ENCODE measurements around the gene ZNF598.
"Not testable (repeated sequence)": the region's sequence is repeated elsewhere in the genome, so short reads cannot be mapped to it uniquely, and the experiment has no call there.

The ZNF598 gene

GRCh38 chr16:1960665-1961630, 48.7 kb downstream of the ZNF598 start:
- DNase-seq (ENCODE audit: extremely low read depth in 1 of 2, low read depth in 1 of 2), result no peak

- DNase-seq (ENCODE audit: extremely low read depth in 1 of 2, low read depth in 1 of 2), result peak; percentile 62 to 93
These were observed 50.2 kb downstream of the ZNF598 start, which contains the start of gene NDUFB10 for GRCh38 chr16:1959269-1960039. Gene NDUFB10, plus strand, starts transcription at chr16:1959538. Its CDS starts 87 bp downstream, at chr16:1959625.

DNA sequence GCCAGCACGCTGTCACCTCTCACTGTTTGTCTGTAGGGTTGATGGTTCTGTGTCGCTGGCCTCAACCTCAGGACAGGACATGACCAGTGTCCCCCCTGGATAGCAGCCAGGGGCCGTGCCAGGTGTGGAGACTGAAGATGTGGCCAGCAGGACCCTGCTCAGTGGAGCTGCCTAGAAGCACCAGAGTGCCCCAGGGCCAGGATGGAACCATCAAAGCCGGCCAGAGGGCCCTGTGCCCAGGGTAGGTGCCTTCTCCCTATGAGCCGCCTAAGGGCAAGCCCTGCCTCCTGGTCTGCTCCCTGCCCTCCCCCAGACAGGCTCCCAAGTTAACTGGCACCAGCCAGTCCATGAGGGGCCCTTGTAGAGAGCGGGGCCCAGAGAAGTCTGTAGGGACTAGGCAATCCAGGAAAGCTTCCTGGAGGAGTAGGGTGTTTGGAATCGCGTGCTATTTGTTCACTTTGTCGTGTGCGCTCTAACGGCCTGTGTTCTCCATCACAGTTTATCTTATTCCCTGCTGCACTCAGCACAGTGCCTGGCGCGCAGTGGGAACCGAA, 50.8 kb downstream of the ZNF598 start:
- DNase-seq (ENCODE audit: extremely low read depth in 1 of 2, low read depth in 1 of 2), result no peak

GRCh38 chr16:1958143-1958491, 51.5 kb downstream of the ZNF598 start:
- not testable (repeated sequence) for DNase-seq (ENCODE audit: extremely low read depth in 1 of 2, low read depth in 1 of 2)

DNA sequence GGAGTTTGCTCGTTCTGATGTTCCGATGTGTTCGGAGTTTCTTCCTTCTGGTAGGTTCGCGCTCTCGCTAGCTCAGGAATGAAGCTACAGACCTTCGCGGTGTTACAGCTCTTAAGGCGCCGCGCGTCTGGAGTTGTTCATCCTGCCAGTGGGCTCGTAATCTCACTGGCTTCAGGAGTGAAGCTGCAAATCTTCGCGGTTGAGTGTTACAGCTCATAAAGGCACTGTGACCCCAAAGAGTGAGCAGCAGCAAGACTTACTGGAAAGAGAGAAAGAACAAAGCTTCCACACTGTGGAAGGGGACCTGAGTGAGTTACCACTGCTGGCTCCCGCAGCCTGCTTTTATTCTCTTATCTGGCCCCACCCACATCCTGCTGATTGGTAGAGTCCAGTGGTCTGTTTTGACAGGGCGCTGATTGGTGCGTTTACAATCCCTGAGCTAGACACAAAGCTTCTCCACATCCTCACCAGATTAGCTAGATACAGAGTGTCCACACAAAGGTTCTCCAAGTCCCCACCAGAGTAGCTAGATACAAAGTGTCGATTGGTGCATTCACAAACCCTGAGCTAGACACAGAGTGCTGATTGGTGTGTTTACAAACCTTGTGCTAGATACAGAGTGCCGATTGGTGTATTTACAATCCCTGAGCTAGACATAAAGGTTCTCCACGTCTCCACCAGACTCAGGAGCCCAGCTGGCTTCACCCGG, 52.0 kb downstream of the ZNF598 start:
- not testable (repeated sequence) for DNase-seq (ENCODE audit: extremely low read depth in 1 of 2, low read depth in 1 of 2)

GRCh38 chr16:1953734-1954133, 55.9 kb downstream of the ZNF598 start:
- no peak for DNase-seq (ENCODE audit: extremely low read depth in 1 of 2, low read depth in 1 of 2)

GRCh38 chr16:1950559-1950958, 59.1 kb downstream of the ZNF598 start:
- no peak for DNase-seq (ENCODE audit: extremely low read depth in 1 of 2, low read depth in 1 of 2)

- no peak for DNase-seq (ENCODE audit: extremely low read depth in 1 of 2, low read depth in 1 of 2)
These were observed 59.6 kb downstream of the ZNF598 start for GRCh38 chr16:1950047-1950446.

DNA sequence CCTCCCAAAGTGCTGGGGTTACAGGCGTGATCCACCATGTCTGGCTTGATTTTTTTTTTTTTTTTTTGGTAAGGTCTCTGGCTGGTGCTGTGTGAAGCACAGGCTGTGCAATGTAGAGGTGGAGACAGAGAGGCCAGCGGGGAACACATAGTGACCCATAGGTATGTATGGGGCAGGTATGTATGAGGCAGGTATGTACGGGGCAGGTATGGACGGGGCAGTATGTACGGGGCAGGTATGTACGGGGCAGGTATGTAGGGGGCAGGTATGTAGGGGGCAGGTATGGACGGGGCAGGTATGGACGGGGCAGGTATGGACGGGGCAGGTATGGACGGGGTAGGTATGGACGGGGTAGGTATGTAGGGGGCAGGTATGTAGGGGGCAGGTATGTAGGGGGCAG, 60.1 kb downstream of the ZNF598 start:
- no peak for DNase-seq (ENCODE audit: extremely low read depth in 1 of 2, low read depth in 1 of 2)

Measured in activated CD8-positive, alpha-beta memory T cell treated with anti-CD3 and anti-CD28 coated beads for 1 hour (primary cell).